Calu3 (cell line): ENCODE measurements around the gene APOBR. TPM values are rescaled to one million over a fixed set of nuclear protein-coding genes. Genes with fewer than 3 reads are reported as not detected.

Source experiments
- BruUV-seq: library from RNA; stranded (reverse); fragments of 400-500 nt; replicated peaks from 2 replicates; lab custom pipeline; 2021; lab: Mats Ljungman, UMichigan
- CTCF ChIA-PET: fragments of 300-600 bp; sonication (Branson Sonifier 250); formaldehyde crosslinking; loops from one replicate; lab custom pipeline; 2022; ENCODE audit warnings: antibody characterized with exemption; lab: Charles Lee
- DNase-seq: peaks from one replicate; pipeline ENCODE4 v3.0.0; 2022
- H3K27ac Mint-ChIP-seq: one replicate; pipeline ENCODE4 v1.8.0; 2022; ENCODE audit warnings: mixed read lengths; ENCODE audit not compliant: unreplicated experiment
- H3K27me3 Mint-ChIP-seq: one replicate; pipeline ENCODE4 v1.8.0; 2022; ENCODE audit warnings: mixed read lengths; ENCODE audit not compliant: unreplicated experiment
- H3K36me3 Mint-ChIP-seq: one replicate; pipeline ENCODE4 v1.8.0; 2022; ENCODE audit warnings: mild to moderate bottlenecking, moderate library complexity, mixed read lengths; ENCODE audit not compliant: insufficient read depth, unreplicated experiment
- H3K4me1 Mint-ChIP-seq: one replicate; pipeline ENCODE4 v1.8.0; 2022; ENCODE audit warnings: mild to moderate bottlenecking, low read depth, mixed read lengths; ENCODE audit not compliant: unreplicated experiment
- H3K4me3 Mint-ChIP-seq: one replicate; pipeline ENCODE4 v1.8.0; 2022; ENCODE audit warnings: mild to moderate bottlenecking, low read depth, moderate library complexity, mixed read lengths; ENCODE audit not compliant: unreplicated experiment
- H3K9me3 Mint-ChIP-seq: one replicate; pipeline ENCODE4 v1.8.0; 2022; ENCODE audit warnings: low read depth, mixed read lengths; ENCODE audit not compliant: unreplicated experiment
- CTCF ChIP-seq: fragments of 200-600 bp; IDR thresholded peaks from one replicate; pipeline ENCODE4 v1.8.0; 2022; ENCODE audit warnings: antibody characterized with exemption; ENCODE audit not compliant: unreplicated experiment
- intact Hi-C: fragments of 100-400 bp; cut with micrococcal nuclease; formaldehyde crosslinking; loops from one replicate; pipeline ENCODE4 v1.10.0; 2022; ENCODE audit not compliant: unreplicated experiment
- total RNA-seq: library from RNA; stranded (reverse); gene quantifications from 2 replicates; pipeline ENCODE4 v1.2.3, GENCODE V29; 2022

APOBR gene
- total RNA-seq, 1 experiment from 2014 or later = 0.14 TPM

- CTCF ChIA-PET = no interaction called here
- Mint-ChIP-seq H3K27me3 (peaks cover 39% of the 10 kb centered on the region), H3K9me3 (no peaks in the 10 kb centered on the region), H3K4me3 (no peak overlapping the region), H3K36me3 (peaks cover 19% of the 10 kb centered on the region), H3K4me1 (no peaks in the 10 kb centered on the region), H3K27ac (no peak overlapping the region)
- no peak for TF ChIP-seq CTCF
- BruUV-seq = no TSS peak
- DNase-seq = no peak
- intact Hi-C loops = no loop called here
Measured at GRCh38 chr16:28495795-28496749, 1.6 kb downstream of the APOBR start.

GRCh38 chr16:28496844-28497243 lies 2.4 kb downstream of the APOBR start:
- no peak overlapping the region for H3K27ac Mint-ChIP-seq
- BruUV-seq = no TSS peak

GRCh38 chr16:28497386-28497785 lies 2.9 kb downstream of the APOBR start:
- BruUV-seq = no TSS peak
- no peaks in the 10 kb centered on the region for H3K9me3 Mint-ChIP-seq
- CTCF ChIA-PET = no interaction called here
- no peak overlapping the region for H3K27ac Mint-ChIP-seq
- TF ChIP-seq CTCF = no peak
- intact Hi-C loops = no loop called here
- H3K36me3 Mint-ChIP-seq = peaks cover 6% of the 10 kb centered on the region
- H3K4me3 Mint-ChIP-seq = no peak overlapping the region
- H3K27me3 Mint-ChIP-seq = peaks cover 39% of the 10 kb centered on the region
- no peaks in the 10 kb centered on the region for H3K4me1 Mint-ChIP-seq
- no peak for DNase-seq

More at GRCh38 chr16:28496844-28497243, 2.4 kb downstream of the APOBR start:
- Mint-ChIP-seq H3K36me3 (peaks cover 11% of the 10 kb centered on the region), H3K9me3 (no peaks in the 10 kb centered on the region), H3K4me3 (no peak overlapping the region), H3K27me3 (peaks cover 39% of the 10 kb centered on the region), H3K4me1 (no peaks in the 10 kb centered on the region)
- CTCF ChIA-PET = no interaction called here
- intact Hi-C loops = no loop called here
- no peak for DNase-seq
- no peak for TF ChIP-seq CTCF

- no peaks in the 10 kb centered on the region for H3K9me3 Mint-ChIP-seq
- no peak for TF ChIP-seq CTCF
- H3K27me3 Mint-ChIP-seq = peaks cover 39% of the 10 kb centered on the region
- BruUV-seq = no TSS peak
- no peak overlapping the region for H3K27ac Mint-ChIP-seq
- H3K4me1 Mint-ChIP-seq = no peaks in the 10 kb centered on the region
- intact Hi-C loops = no loop called here
- no peak overlapping the region for H3K4me3 Mint-ChIP-seq
- CTCF ChIA-PET = no interaction called here
- H3K36me3 Mint-ChIP-seq = peaks cover 5% of the 10 kb centered on the region
- DNase-seq = no peak
Measured at GRCh38 chr16:28497861-28498599, 3.6 kb downstream of the APOBR start.
